T-helper 2 cell treated with Interferon-gamma antibody and Interleukin-4, amounts not matched to agents 5 μg/mL and 100 μg/mL, for 36 hours (primary cell): ENCODE results near the gene MGA.

Experiments
- DNase-seq: peaks from one replicate; pipeline ENCODE4 v3.0.0; 2021; ENCODE audit warnings: low spot score
- H3K27ac Mint-ChIP-seq: one replicate; pipeline ENCODE4 v1.8.0; 2021; ENCODE audit warnings: mild to moderate bottlenecking, mixed read lengths
- H3K27me3 Mint-ChIP-seq: one replicate; pipeline ENCODE4 v1.8.0; 2021; ENCODE audit warnings: low read depth, mixed read lengths
- H3K36me3 Mint-ChIP-seq: one replicate; pipeline ENCODE4 v1.8.0; 2021; ENCODE audit warnings: low read depth, mixed read lengths
- H3K4me1 Mint-ChIP-seq: one replicate; pipeline ENCODE4 v1.8.0; 2021; ENCODE audit warnings: low read depth, mixed read lengths
- H3K4me3 Mint-ChIP-seq: one replicate; pipeline ENCODE4 v1.8.0; 2022; ENCODE audit warnings: mild to moderate bottlenecking, moderate library complexity, mixed read lengths
- H3K9me3 Mint-ChIP-seq: one replicate; pipeline ENCODE4 v1.8.0; 2021; ENCODE audit warnings: mixed read lengths

MGA gene

GRCh38 chr15:41660235-41661077 is at the start of gene MGA:
Gene MGA, plus strand, starts transcription at chr15:41660405.
- peak within 1 kb of the TSS; percentile 95 for H3K4me3 Mint-ChIP-seq
- H3K9me3 Mint-ChIP-seq, result peaks cover 10% of the 10 kb centered on the region
- peaks cover 31% of the 10 kb centered on the region for H3K27me3 Mint-ChIP-seq
- H3K27ac Mint-ChIP-seq, result peak within 1 kb of the TSS; percentile 98
- peak; percentile 95 for DNase-seq
- peaks cover 6% of the 10 kb centered on the region for H3K36me3 Mint-ChIP-seq
- peaks cover 33% of the 10 kb centered on the region for H3K4me1 Mint-ChIP-seq

DNA sequence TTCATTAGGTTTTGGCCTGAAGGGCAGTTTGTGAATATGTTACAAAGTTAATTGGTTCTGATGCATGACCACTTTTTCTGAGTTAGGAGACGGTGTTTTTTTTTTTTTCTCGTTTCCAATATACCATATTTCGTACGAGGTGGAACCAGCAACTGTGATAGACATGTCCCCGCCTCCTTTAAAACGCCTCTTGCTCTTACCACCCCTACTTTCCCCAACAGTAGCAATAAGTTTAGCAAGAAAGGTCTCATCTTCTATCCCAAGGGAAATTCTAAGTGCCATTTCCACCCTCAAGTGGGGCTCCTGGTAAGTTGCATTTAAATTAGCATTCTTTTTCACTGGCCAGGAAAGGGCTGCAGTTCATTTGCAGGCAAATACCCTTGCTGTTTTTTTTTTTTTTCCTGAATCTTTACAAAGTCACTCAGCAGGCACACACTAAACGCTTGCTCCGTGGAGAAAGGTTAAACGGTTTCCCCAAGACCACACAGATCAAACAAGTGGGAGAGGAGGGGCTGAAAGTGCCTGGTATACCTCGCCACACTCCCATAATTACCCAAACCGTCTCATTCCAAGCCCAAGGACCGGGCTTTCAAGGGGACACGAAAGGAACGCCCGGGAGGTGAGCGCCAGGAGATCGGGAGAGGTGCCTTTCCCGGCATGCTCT is 39.5 kb upstream of the MGA start:
- Mint-ChIP-seq H3K9me3 (peaks cover 8% of the 10 kb centered on the region), H3K36me3 (no peaks in the 10 kb centered on the region), H3K27me3 (peaks cover 17% of the 10 kb centered on the region), H3K4me1 (peaks cover 5% of the 10 kb centered on the region), H3K4me3 (peak overlapping the region; percentile 75), H3K27ac (peak overlapping the region; percentile 63)
- DNase-seq, result no peak

DNA sequence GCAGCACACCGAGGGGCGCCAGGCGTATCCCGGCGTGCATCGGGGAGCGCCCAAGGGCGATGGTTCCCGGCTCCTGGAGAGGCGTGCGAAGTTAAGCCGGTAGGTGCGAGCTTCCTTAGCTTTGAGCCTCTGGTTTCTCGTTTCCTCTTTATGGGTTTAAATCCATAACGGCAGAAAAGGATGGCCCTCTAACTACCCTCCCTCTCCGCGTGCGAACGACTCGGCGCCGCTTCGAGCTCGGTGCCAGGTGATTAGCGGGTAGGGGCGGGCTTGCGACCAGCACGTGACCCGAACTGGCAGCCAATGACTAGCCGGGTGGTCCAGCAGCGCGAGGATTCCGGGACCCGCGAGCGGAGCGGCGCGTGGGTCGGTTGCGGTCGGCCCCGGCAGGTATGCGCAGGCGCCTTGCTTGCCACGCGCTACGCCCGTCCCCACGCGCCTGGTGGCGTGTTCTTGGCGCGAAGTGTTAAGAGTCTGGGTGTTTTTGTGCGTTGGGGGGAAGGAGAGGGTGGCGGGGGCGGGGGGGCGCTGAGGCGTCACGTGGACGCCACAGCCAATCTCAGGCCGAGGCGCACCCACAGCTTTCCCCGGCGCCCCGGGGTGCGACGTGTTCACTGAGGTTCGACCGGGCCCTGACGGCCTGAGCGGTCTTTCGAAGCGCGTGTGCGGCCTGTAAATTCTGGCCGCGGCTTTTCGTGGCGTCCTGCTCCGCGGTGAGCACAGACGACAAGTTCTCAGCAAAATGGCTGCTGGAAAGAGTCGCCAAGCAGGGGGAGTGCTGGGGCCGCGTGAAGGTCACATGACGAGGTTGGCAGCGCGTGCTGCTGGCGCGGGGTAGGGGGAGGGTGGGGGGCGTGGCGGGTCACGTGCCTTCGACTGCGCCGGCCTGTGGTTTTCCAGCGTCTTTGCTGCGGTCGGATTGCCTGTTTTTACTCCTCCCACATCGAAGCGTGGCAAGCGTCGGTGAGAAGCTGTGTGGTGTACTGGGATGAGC is 38.7 kb upstream of the MGA start:
- Mint-ChIP-seq H3K9me3 (peaks cover 8% of the 10 kb centered on the region), H3K27me3 (peaks cover 17% of the 10 kb centered on the region), H3K4me3 (peak overlapping the region; percentile 75), H3K4me1 (peaks cover 5% of the 10 kb centered on the region), H3K36me3 (no peaks in the 10 kb centered on the region), H3K27ac (peak overlapping the region; percentile 63)
- DNase-seq, result peak; percentile 78

- Mint-ChIP-seq H3K36me3 (no peaks in the 10 kb centered on the region), H3K4me1 (peaks cover 5% of the 10 kb centered on the region), H3K27me3 (peaks cover 17% of the 10 kb centered on the region), H3K4me3 (no peak overlapping the region), H3K27ac (no peak overlapping the region), H3K9me3 (peaks cover 8% of the 10 kb centered on the region)
- no peak for DNase-seq
Observed at GRCh38 chr15:41622901-41623300, 37.3 kb upstream of the MGA start.

DNA sequence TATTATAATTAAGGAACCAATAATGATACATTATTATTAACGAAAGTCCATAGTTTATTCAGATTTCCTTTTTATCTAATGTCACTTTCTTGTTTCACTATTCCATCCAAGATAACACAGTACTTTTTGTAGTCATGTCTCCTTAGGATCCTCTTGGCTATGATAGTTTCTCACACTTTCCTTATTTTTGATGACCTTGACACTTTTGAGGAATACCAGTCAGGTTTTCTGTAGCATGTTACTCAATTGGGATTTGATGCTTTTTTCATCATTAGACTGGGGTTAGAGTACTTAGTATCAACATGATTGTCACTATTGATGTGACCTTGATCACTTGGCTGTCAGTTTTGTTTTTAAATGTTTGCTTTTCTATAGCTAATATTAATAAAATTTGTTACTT is 33.0 kb upstream of the MGA start:
- H3K9me3 Mint-ChIP-seq, result no peaks in the 10 kb centered on the region
- H3K36me3 Mint-ChIP-seq, result no peaks in the 10 kb centered on the region
- peaks cover 5% of the 10 kb centered on the region for H3K27me3 Mint-ChIP-seq
- peaks cover 2% of the 10 kb centered on the region for H3K4me1 Mint-ChIP-seq
- no peak overlapping the region for H3K27ac Mint-ChIP-seq
- no peak overlapping the region for H3K4me3 Mint-ChIP-seq
- DNase-seq, result no peak

DNA sequence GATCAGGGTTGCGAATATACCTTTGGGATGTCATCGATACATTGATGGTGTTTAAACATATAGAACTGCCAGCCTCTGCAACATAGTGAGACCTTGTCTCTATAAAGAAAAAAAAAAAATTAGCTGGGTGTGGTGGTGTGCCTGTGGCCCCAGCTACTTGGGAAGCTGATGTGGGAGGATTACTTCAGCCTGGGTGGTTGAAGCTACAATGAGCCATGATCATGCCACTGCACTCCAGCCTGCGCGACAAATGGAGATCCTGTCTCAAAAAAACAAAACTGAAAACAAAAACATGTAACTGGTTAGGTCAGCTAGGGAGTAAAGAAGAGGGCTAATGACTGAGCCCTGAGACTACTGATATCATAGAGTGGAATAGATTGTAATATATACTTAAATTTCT is 30.7 kb upstream of the MGA start:
- H3K27ac Mint-ChIP-seq, result no peak overlapping the region
- H3K4me1 Mint-ChIP-seq, result peaks cover 10% of the 10 kb centered on the region
- H3K9me3 Mint-ChIP-seq, result no peaks in the 10 kb centered on the region
- H3K27me3 Mint-ChIP-seq, result peaks cover 3% of the 10 kb centered on the region
- H3K36me3 Mint-ChIP-seq, result no peaks in the 10 kb centered on the region
- no peak for DNase-seq
- no peak overlapping the region for H3K4me3 Mint-ChIP-seq

- Mint-ChIP-seq H3K9me3 (no peaks in the 10 kb centered on the region), H3K4me1 (peaks cover 13% of the 10 kb centered on the region), H3K36me3 (no peaks in the 10 kb centered on the region), H3K27me3 (peaks cover 3% of the 10 kb centered on the region), H3K27ac (no peak overlapping the region), H3K4me3 (no peak overlapping the region)
- DNase-seq, result no peak
Observed at GRCh38 chr15:41629883-41630282, 30.3 kb upstream of the MGA start.

DNA sequence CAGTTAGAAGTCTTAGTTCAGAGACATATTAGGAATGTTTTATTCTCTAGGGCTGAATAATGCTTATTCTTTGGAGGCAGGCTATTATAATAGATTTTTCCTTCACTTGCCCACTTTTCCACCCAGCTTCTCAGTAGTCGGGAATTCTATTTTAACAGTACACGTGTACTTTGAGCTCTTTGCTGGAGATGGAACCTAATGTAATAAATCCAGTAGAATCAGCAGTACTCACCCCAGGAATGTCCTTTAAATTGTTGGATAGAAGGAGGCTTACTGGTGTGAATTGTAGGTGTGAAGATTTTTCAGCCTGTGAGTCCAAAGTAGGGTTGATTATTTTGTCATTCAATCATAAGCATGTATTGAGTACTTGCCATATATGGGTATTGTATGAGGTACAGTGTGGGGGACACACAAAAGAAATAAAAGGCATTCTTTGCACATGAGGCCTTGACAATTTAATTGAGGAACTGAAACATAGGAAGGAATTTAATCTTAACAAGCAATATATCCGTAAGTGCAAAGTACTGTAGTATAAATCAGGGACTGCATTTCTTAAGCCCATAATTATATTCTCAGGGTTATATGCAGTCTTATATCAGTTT is 29.5 kb upstream of the MGA start:
- Mint-ChIP-seq H3K36me3 (no peaks in the 10 kb centered on the region), H3K27ac (no peak overlapping the region), H3K4me3 (no peak overlapping the region)

DNA sequence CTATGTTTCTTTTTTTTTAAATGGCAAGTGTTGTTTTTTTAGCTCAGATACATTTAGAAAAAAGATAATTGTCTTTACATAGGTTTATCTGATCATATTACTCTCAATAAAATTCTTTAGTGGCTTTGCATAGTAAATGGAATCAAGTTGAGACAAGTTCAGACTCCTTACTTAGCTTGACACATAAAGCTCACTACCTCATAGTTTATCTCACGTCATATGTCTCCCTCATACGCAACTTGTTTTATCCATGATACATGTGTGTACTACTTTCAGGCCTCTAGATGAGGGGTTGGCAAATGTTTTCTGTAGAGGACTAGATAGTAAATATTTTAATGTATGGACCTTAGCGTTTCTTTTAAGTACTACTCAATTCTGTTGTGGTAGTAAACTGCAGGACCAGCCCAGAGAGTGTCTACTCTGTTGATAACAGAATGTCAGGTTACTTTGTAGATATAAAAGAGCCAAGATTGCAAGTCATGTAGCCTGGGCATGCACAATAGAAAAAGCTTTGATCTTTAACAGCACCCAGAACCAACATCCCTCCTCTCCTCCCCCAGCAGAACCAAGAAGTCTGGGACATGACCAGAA is 28.2 kb upstream of the MGA start:
- Mint-ChIP-seq H3K36me3 (no peaks in the 10 kb centered on the region), H3K9me3 (no peaks in the 10 kb centered on the region), H3K27ac (no peak overlapping the region), H3K27me3 (peaks cover 3% of the 10 kb centered on the region), H3K4me3 (no peak overlapping the region), H3K4me1 (peaks cover 13% of the 10 kb centered on the region)
- no peak for DNase-seq

More for the DNA sequence above, 29.5 kb upstream of the MGA start:
- Mint-ChIP-seq H3K27me3 (peaks cover 3% of the 10 kb centered on the region), H3K4me1 (peaks cover 13% of the 10 kb centered on the region), H3K9me3 (no peaks in the 10 kb centered on the region)
- DNase-seq, result no peak

DNA sequence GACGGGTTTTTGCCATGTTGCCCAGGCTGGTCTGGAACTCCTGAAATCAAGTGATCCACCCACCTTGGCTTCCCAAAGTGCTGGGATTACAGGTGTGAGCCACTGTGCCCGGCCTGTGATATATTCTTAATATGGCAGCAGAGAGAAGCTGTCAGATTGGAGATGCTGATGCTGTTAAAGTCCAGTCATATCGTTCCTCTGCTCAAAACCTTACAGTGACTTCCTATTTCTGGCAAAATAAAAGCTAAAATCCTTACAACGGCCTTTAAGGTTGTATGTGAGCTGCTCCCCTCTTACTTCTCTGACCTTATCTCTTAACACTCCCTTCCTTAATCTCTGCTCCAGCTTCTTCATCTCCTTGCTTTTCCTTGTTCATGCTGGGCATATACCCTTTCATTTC is 26.6 kb upstream of the MGA start:
- H3K27me3 Mint-ChIP-seq, result no peaks in the 10 kb centered on the region

GRCh38 chr15:41634072-41634626 is 26.1 kb upstream of the MGA start:
- Mint-ChIP-seq H3K27me3 (no peaks in the 10 kb centered on the region), H3K4me1 (peaks cover 11% of the 10 kb centered on the region), H3K36me3 (no peaks in the 10 kb centered on the region), H3K9me3 (no peaks in the 10 kb centered on the region), H3K27ac (no peak overlapping the region), H3K4me3 (no peak overlapping the region)
- no peak for DNase-seq

More for the DNA sequence above, 26.6 kb upstream of the MGA start:
- no peak overlapping the region for H3K4me3 Mint-ChIP-seq
- H3K36me3 Mint-ChIP-seq, result no peaks in the 10 kb centered on the region
- H3K9me3 Mint-ChIP-seq, result no peaks in the 10 kb centered on the region
- H3K4me1 Mint-ChIP-seq, result peaks cover 13% of the 10 kb centered on the region
- no peak for DNase-seq
- no peak overlapping the region for H3K27ac Mint-ChIP-seq

- Mint-ChIP-seq H3K4me3 (no peak overlapping the region), H3K4me1 (peaks cover 10% of the 10 kb centered on the region), H3K36me3 (no peaks in the 10 kb centered on the region), H3K9me3 (no peaks in the 10 kb centered on the region), H3K27me3 (no peaks in the 10 kb centered on the region), H3K27ac (no peak overlapping the region)
- DNase-seq, result no peak
Observed at GRCh38 chr15:41637086-41637485, 23.1 kb upstream of the MGA start.

GRCh38 chr15:41640985-41641384 is 19.2 kb upstream of the MGA start:
- Mint-ChIP-seq H3K4me3 (no peak overlapping the region), H3K4me1 (no peaks in the 10 kb centered on the region), H3K36me3 (no peaks in the 10 kb centered on the region), H3K27me3 (peaks cover 3% of the 10 kb centered on the region), H3K27ac (no peak overlapping the region), H3K9me3 (no peaks in the 10 kb centered on the region)
- DNase-seq, result no peak
